ENCODE data around the gene PDE4D.

- TF ChIP-seq ZNF274 (IDR thresholded peaks at IDR 0.05; ENCODE audit: low read depth, low read length) (no peak), YY1 (IDR thresholded peaks at IDR 0.05; ENCODE audit: insufficient read depth, insufficient read length) (no peak), SUZ12 (IDR thresholded peaks at IDR 0.05; ENCODE audit: extremely low read depth, insufficient read depth, insufficient read length) (no peak)
These were observed 695.2 kb downstream of the PDE4D start for GRCh38 chr5:59198365-59198764.

Measured in NT2/D1 (cell line).